IPS-11a (cell line): ENCODE data around the gene DENND5A.

Source experiments
- H3K4me3 ChIP-seq: one replicate; pipeline ENCODE4 v1.5.1; 2013; ENCODE audit warnings: low read depth, low read length, control low read depth

Gene DENND5A

GRCh38 chr11:9141186-9141585 lies 124.0 kb downstream of the DENND5A start:
- H3K4me3 ChIP-seq, result no peak overlapping the region

GRCh38 chr11:9139628-9140357 lies 125.4 kb downstream of the DENND5A start:
- H3K4me3 ChIP-seq, result no peak overlapping the region

- no peak overlapping the region for H3K4me3 ChIP-seq
Measured at GRCh38 chr11:9138612-9139579, 126.3 kb downstream of the DENND5A start.

GRCh38 chr11:9138133-9138453 lies 127.1 kb downstream of the DENND5A start:
- H3K4me3 ChIP-seq, result no peak overlapping the region

GRCh38 chr11:9137293-9138132 lies 127.6 kb downstream of the DENND5A start:
- no peak overlapping the region for H3K4me3 ChIP-seq

- H3K4me3 ChIP-seq, result no peak overlapping the region
Measured at GRCh38 chr11:9136741-9137140, 128.4 kb downstream of the DENND5A start.

- H3K4me3 ChIP-seq, result no peak overlapping the region
Measured at GRCh38 chr11:9133956-9134355, 131.2 kb downstream of the DENND5A start.

GRCh38 chr11:9132203-9132878 lies 132.8 kb downstream of the DENND5A start:
- no peak overlapping the region for H3K4me3 ChIP-seq

GRCh38 chr11:9130297-9130696 lies 134.9 kb downstream of the DENND5A start:
- no peak overlapping the region for H3K4me3 ChIP-seq

GRCh38 chr11:9126636-9127035 lies 138.5 kb downstream of the DENND5A start:
- no peak overlapping the region for H3K4me3 ChIP-seq

GRCh38 chr11:9125185-9125886 lies 139.8 kb downstream of the DENND5A start:
- H3K4me3 ChIP-seq, result no peak overlapping the region

GRCh38 chr11:9123595-9124304 lies 141.4 kb downstream of the DENND5A start:
- H3K4me3 ChIP-seq, result no peak overlapping the region

GRCh38 chr11:9121469-9121796 lies 143.7 kb downstream of the DENND5A start:
- H3K4me3 ChIP-seq, result no peak overlapping the region

GRCh38 chr11:9120664-9121468 lies 144.3 kb downstream of the DENND5A start:
- H3K4me3 ChIP-seq, result no peak overlapping the region

- H3K4me3 ChIP-seq, result no peak overlapping the region
Measured at GRCh38 chr11:9118277-9118676, 146.9 kb downstream of the DENND5A start.

- H3K4me3 ChIP-seq, result no peak overlapping the region
Measured at GRCh38 chr11:9112075-9112474, 153.1 kb downstream of the DENND5A start.

- H3K4me3 ChIP-seq, result no peak overlapping the region
Measured at GRCh38 chr11:9109858-9110731, 155.1 kb downstream of the DENND5A start.

- H3K4me3 ChIP-seq, result no peak overlapping the region
Measured at GRCh38 chr11:9104580-9104979, 160.6 kb downstream of the DENND5A start.
